HG03469 (cell line): ENCODE measurements around the gene NUDT21.
"Not testable (repeated sequence)": the region's sequence is repeated elsewhere in the genome, so short reads cannot be mapped to it uniquely, and the experiment has no call there.

Experiments
- ATAC-seq: cut with Tn5 transposase; IDR thresholded peaks from one replicate; pipeline ENCODE4 v1.9.1; 2021; ENCODE audit warnings: mild to moderate bottlenecking, moderate library complexity, moderate number of reproducible peaks; ENCODE audit not compliant: unreplicated experiment

NUDT21 gene

DNA sequence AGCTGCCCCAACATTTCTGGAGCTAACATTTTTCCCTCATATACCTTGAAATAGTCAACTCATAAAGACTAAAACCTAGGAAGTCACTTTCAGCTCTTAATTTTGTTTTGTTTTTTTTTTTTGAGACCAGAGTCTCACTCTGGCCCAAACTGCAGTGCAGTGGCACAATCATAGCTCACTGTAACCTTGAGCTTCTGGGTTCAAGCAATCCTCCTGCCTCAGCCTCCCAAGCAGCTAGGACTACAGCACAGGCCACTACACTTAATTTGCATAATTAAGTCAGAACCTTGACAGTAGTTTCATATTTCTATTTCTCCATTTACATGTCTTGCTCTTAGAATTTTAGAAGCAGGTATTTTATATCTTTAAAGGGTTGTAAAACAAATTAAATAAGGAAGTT, 30.5 kb downstream of the NUDT21 start:
- ATAC-seq: no peak

GRCh38 chr16:56419740-56420548, 31.2 kb downstream of the NUDT21 start:
- no peak for ATAC-seq

DNA sequence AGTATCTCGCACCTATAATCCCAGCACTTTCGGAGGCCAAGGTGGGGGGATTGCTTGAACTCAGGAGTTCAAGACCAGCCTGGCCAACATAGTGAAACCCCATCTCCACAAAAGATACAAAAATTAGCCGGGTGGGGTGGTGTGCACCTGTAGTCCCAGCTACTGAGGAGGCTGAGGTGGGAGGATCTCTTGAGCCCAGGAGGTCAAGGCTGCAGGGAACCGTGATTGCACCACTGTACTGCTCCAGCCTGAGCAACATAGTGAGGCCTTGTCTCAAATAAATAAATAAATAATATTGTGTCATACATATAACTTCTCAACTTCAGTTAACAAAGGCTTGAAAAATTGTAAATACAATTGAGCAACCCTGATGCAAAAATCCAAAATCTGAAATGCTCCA, 34.0 kb downstream of the NUDT21 start:
- no peak for ATAC-seq

DNA sequence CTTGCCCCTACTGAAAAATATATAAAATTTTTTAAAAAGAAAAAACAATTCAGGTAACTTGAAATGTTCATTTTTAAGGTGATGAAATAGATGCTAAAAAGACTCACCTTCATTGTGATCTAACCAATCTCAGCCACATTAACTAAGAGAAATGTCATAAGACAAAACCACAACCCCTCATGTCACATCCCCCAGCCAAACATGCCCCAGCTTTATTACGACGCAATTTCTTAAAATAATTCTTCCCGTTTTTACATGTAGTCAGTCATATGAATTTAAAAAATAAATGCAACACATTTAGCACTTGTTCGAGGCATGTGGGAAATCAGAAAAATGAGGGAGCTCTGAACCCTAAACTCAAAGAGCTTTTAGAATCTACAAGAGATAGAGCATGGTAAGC, 35.3 kb downstream of the NUDT21 start:
- ATAC-seq: no peak

DNA sequence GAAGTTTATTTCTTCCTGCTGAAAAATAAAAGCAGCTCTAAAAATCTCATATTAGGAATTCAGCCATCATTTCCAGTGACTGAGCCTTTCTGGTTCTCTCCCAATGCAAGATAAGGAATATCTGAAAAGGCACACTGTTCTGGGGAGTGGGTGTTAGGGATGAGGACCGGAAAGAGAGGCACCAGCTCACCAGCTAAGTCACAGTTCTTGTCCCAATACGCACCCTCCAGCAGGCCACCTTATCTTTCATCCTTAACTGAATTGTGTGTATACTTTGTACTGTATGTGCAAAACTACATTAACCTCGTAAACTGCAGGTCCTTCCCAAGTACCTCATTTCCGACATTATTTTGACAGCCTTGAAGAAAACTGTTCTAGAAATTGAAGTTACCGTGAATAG, 36.8 kb downstream of the NUDT21 start:
- ATAC-seq: no peak

DNA sequence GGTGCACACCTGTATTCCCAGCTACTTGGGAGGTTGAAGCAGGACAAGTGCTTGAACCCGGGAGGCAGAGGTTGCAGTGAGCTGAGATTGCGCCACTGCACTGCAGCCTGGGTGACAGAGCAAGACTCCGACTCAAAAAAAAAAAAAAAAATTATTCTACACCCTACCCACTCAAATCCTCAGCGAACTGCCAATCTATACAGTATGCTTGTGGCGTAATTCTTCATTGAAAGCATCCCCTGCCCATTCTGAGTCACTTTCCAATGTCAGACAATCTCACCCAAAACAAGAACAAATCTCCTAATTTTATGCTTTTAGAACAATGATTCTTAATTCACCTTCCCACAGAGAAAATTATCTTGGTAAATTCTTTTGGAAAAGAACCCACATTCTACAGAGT, 37.8 kb downstream of the NUDT21 start:
- no peak for ATAC-seq

- ATAC-seq: no peak
Measured at GRCh38 chr16:56411624-56412023, 39.5 kb downstream of the NUDT21 start.

- ATAC-seq: no peak
Measured at GRCh38 chr16:56411123-56411522, 40.0 kb downstream of the NUDT21 start.

DNA sequence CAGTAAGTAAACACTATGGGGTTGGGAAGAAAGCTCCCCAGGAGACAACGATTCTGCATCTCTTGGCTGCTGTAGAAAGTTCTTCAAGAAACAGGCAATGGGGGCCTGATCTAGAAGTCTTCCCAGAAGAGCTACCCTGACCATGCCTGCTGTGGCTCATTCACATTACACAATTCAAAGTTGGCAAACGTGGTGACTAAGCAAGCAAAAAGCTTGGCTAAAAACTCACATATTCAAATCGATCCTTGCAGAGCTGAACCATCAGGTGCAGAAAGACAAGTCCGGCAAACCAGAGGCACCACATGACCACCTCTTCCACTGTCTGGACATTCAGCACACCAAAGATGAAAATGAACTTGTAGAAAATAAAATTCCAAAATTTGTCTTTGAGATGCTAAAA, 41.9 kb downstream of the NUDT21 start:
- ATAC-seq: no peak

DNA sequence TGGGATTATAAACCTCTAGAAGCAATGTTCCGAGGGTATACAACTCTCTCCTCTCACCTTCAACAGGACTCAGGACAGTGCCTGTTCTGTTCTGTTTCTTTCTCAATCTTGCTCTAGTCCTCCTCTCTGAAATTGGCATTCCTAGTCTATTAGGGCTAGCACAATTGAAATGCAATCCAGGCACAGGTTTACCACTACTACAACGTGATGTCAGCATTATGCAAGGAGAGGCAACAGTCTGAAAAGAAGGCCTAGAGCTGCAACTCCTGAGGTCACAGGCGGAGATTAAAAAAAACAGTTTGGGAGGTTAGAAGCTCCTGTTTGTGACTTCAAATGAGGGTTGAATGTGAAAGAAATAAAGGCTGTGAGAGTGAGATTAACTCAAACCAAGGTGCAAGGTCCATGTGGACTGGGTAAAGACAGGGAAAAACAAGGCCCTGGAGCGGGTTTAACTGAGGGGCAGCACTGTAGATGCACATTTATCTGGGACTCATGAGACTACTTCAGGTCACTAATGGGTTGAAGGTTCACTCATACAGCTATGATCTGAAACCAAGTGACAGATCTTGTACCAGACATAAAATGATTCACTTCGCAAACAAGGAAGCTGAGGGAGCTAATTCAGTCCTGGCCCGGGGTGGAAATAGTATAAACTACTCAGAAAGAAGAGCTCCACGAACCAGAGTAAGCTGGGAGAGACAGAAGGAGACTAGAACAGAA, 42.6 kb downstream of the NUDT21 start:
- ATAC-seq: no peak

- ATAC-seq: no peak
Measured at GRCh38 chr16:56405977-56406672, 45.0 kb downstream of the NUDT21 start.

GRCh38 chr16:56401482-56401881, 49.6 kb downstream of the NUDT21 start:
- ATAC-seq: no peak

GRCh38 chr16:56400458-56400857, 50.7 kb downstream of the NUDT21 start:
- no peak for ATAC-seq

GRCh38 chr16:56399486-56399885, 51.6 kb downstream of the NUDT21 start:
- no peak for ATAC-seq

DNA sequence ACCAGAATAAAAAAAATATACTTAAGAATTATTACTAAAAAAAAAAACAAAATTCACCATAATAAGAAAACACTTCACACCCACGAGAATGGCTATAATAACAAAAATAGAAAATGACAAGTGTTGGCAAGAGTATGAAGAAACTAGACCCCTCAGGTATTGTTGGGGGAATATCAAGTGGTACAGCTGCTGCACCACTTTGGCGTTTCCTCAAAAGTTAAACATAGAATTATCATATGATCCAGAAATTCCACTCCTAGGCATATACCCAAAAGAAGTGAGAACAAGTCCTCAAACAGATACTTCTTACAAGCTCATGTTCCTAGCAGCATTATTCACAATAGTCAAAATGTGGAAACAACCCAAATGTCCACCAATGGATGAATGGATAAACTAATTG, 52.1 kb downstream of the NUDT21 start:
- no peak for ATAC-seq

DNA sequence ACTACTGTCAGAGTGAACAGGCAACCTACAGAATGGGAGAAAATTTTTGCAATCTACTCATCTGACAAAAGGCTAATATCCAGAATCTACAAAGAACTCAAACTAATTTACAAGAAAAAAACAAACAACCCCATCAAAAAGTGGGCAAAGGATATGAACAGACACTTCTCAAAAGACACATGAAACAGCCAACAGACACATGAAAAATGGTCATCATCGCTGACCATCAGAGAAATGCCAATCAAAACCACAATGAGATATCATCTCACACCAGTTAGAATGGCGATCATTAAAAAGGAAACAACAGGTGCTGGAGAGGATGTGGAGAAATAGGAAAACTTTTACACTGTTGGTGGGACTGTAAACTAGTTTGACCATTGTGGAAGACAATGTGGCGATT, 54.4 kb downstream of the NUDT21 start:
- not testable (repeated sequence) for ATAC-seq

GRCh38 chr16:56389554-56389953, 61.6 kb downstream of the NUDT21 start:
- no peak for ATAC-seq

DNA sequence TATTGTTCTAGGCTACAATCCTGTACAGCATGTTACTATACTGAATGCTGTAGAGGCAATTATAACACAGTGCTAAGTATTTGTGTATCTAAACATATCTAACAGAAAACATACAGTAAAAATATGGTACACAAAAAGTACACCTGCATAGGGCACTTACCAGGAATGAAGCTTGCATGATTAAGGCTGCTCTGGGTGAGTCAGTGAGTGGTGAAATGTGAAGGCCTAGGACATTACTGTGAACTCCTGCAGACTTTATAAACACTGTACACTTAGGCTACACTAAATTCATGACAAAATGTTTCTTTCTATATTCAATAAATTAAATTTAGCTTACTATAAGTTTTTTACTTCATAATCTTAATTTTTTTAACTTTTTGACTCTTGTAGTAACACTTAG, 62.9 kb downstream of the NUDT21 start:
- no peak for ATAC-seq

- ATAC-seq: no peak
Measured at GRCh38 chr16:56387396-56387795, 63.7 kb downstream of the NUDT21 start.

- ATAC-seq: no peak
Measured at GRCh38 chr16:56384074-56384721, 66.9 kb downstream of the NUDT21 start.

DNA sequence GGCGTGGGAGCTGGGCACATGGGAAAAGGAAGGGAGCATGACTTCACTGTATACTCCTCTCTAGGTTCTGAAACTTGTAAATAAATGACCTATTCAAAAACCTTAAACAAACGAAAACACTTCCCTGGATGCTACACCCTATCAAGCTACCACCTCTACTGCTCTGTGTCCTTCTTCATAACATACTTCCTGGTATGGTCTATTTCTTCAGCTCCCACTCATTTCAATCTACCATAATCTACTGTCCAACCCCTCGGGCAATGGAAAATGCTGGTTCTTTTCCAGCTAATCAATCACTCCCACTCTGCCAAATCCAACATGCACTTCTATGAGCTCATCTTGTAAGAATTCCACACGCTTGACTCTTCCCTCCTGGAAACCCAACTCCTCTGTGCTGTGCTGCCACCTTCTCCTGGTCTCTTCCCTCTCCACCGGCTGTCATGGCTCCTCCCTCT, 68.2 kb downstream of the NUDT21 start:
- ATAC-seq: no peak
